Caco-2 (cell line): ENCODE results near the gene C17orf100. TPM values are rescaled to one million over a fixed set of nuclear protein-coding genes. Genes with fewer than 3 reads are reported as not detected.

Source experiments
- BruUV-seq: library from RNA; stranded (reverse); fragments of 400-500 nt; replicated peaks from 2 replicates; lab custom pipeline; 2021; lab: Mats Ljungman, UMichigan
- CTCF ChIA-PET: fragments of 300-600 bp; sonication (Branson Sonifier 250); formaldehyde crosslinking; loops from one replicate; lab custom pipeline; 2022; ENCODE audit warnings: antibody characterized with exemption; lab: Charles Lee
- POLR2A ChIA-PET: fragments of 300-600 bp; sonication (Branson Sonifier 250); formaldehyde crosslinking; loops from one replicate; lab custom pipeline; 2022; ENCODE audit warnings: antibody characterized with exemption; lab: Charles Lee
- DNase-seq, 2 experiments: peaks; one replicate each; pipeline versions ENCODE4 v3.0.0 to v3.0.0-alpha.2; 2020 to 2022
- H3K27me3 ChIP-seq: replicated peaks from 2 replicates; pipeline ENCODE4 v1.6.0; 2011; ENCODE audit warnings: low read length; ENCODE audit not compliant: control insufficient read depth, insufficient read depth
- H3K36me3 ChIP-seq: 2 replicates; pipeline ENCODE4 v1.5.1; 2011; ENCODE audit warnings: low read length; ENCODE audit not compliant: control insufficient read depth, insufficient read depth
- H3K4me1 ChIP-seq: fragments of 250-450 bp; sonication (Bioruptor Pico); 2 replicates; pipeline ENCODE4 v1.5.1; 2020; ENCODE audit warnings: mild to moderate bottlenecking
- H3K4me3 ChIP-seq: 2 replicates; pipeline ENCODE4 v1.5.1; 2011; ENCODE audit warnings: low read depth, mild to moderate bottlenecking, control low read depth, low read length
- H3K9me3 ChIP-seq: fragments of 250-450 bp; sonication (Bioruptor Pico); 2 replicates; pipeline ENCODE4 v1.5.1; 2020; ENCODE audit warnings: mild to moderate bottlenecking, moderate library complexity
- H3K27ac Mint-ChIP-seq: one replicate; pipeline ENCODE4 v1.8.0; 2022; ENCODE audit warnings: mixed read lengths; ENCODE audit not compliant: unreplicated experiment
- H3K27me3 Mint-ChIP-seq: one replicate; pipeline ENCODE4 v1.8.0; 2022; ENCODE audit warnings: mixed read lengths; ENCODE audit not compliant: insufficient read depth, unreplicated experiment
- H3K36me3 Mint-ChIP-seq: one replicate; pipeline ENCODE4 v1.8.0; 2022; ENCODE audit warnings: mild to moderate bottlenecking, mixed read lengths; ENCODE audit not compliant: insufficient read depth, unreplicated experiment
- H3K4me1 Mint-ChIP-seq: one replicate; pipeline ENCODE4 v1.8.0; 2022; ENCODE audit warnings: low read depth, mixed read lengths; ENCODE audit not compliant: unreplicated experiment
- H3K4me3 Mint-ChIP-seq: one replicate; pipeline ENCODE4 v1.8.0; 2022; ENCODE audit warnings: mild to moderate bottlenecking, moderate library complexity, mixed read lengths; ENCODE audit not compliant: unreplicated experiment
- H3K9me3 Mint-ChIP-seq: one replicate; pipeline ENCODE4 v1.8.0; 2022; ENCODE audit warnings: mixed read lengths; ENCODE audit not compliant: unreplicated experiment
- intact Hi-C: fragments of 100-400 bp; cut with micrococcal nuclease; formaldehyde crosslinking; loops from one replicate; pipeline ENCODE4 v1.10.0; 2022; ENCODE audit not compliant: unreplicated experiment
- total RNA-seq: library from RNA; stranded (reverse); gene quantifications from 2 replicates; pipeline ENCODE4 v1.2.3, GENCODE V29; 2022
- TF ChIP-seq, protein P1 (sequence below), 2 experiments: fragments of 200-600 bp in 1 of 2; IDR thresholded peaks; 1 replicate in 1 of 2; 2 replicates in 1 of 2; pipeline versions ENCODE4 v1.5.1 to v1.8.0; 2011 to 2022; ENCODE audit warnings: antibody characterized with exemption in 1 of 2, control low read depth in 1 of 2, inconsistent platforms in 1 of 2, low read depth in 1 of 2, low read length in 1 of 2, mild to moderate bottlenecking in 1 of 2, moderate library complexity in 1 of 2; ENCODE audit not compliant: insufficient read depth in 1 of 2, severe bottlenecking in 1 of 2, unreplicated experiment in 1 of 2

The C17orf100 gene
- total RNA-seq, 1 experiment from 2014 or later, result 3.1 TPM

DNA sequence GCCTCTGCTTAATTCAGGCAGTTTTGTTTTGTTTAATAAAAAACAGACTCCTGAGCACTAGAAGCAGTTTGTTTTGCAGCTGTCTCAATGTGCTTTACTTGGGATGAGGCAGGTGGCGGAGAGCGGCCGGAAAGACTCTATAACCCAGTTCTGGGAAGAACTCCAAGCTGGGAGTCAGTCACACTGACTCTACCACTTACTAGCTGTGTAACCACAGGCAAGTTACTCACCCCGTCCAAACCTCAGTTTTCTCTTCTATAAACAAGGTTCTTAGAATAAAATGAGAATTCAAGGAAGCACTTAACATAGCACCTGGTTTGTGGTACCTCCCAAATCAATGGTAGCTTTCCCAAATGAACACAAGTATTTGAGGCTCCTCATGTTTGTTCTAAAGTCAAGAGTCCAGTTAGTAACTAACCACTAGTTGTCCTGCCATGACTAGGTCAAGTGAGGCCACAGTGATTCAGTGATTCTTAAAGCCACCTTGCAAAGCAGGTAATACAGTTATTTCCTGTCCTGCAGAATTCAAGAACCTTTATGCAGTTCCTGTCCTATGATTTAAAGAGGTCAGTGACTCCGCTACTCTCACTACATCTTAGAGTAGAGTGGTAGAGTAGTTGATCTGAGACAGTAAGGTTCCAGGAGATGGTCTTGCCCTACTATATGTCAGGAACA is 8.0 kb upstream of the C17orf100 start:
- H3K4me3 Mint-ChIP-seq, result no peak overlapping the region
- POLR2A ChIA-PET, result no interaction called here
- intact Hi-C loops, result loop anchor here (5.0 kb wide), 1 partner anchor 171 kb away; no protein-coding TSS in a partner anchor
- no peak overlapping the region for H3K27ac Mint-ChIP-seq
- CTCF ChIA-PET, result no interaction called here
- no peaks in the 10 kb centered on the region for H3K36me3 ChIP-seq
- no peak overlapping the region for H3K4me3 ChIP-seq
- no TSS peak for BruUV-seq
- H3K4me1 Mint-ChIP-seq, result no peaks in the 10 kb centered on the region
- no peaks in the 10 kb centered on the region for H3K9me3 ChIP-seq
- no peaks in the 10 kb centered on the region for H3K27me3 ChIP-seq
- peaks cover 14% of the 10 kb centered on the region for H3K36me3 Mint-ChIP-seq
- no peaks in the 10 kb centered on the region for H3K4me1 ChIP-seq
- no peaks in the 10 kb centered on the region for H3K27me3 Mint-ChIP-seq
- no peak for DNase-seq
- H3K9me3 Mint-ChIP-seq, result no peaks in the 10 kb centered on the region
- TF ChIP-seq, protein P1, sequence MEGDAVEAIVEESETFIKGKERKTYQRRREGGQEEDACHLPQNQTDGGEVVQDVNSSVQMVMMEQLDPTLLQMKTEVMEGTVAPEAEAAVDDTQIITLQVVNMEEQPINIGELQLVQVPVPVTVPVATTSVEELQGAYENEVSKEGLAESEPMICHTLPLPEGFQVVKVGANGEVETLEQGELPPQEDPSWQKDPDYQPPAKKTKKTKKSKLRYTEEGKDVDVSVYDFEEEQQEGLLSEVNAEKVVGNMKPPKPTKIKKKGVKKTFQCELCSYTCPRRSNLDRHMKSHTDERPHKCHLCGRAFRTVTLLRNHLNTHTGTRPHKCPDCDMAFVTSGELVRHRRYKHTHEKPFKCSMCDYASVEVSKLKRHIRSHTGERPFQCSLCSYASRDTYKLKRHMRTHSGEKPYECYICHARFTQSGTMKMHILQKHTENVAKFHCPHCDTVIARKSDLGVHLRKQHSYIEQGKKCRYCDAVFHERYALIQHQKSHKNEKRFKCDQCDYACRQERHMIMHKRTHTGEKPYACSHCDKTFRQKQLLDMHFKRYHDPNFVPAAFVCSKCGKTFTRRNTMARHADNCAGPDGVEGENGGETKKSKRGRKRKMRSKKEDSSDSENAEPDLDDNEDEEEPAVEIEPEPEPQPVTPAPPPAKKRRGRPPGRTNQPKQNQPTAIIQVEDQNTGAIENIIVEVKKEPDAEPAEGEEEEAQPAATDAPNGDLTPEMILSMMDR (IDR thresholded peaks at IDR 0.05; ENCODE audit: insufficient read depth in 1 of 2, low read depth in 1 of 2, low read length in 1 of 2, severe bottlenecking in 1 of 2, unreplicated experiment in 1 of 2), result no peak

DNA sequence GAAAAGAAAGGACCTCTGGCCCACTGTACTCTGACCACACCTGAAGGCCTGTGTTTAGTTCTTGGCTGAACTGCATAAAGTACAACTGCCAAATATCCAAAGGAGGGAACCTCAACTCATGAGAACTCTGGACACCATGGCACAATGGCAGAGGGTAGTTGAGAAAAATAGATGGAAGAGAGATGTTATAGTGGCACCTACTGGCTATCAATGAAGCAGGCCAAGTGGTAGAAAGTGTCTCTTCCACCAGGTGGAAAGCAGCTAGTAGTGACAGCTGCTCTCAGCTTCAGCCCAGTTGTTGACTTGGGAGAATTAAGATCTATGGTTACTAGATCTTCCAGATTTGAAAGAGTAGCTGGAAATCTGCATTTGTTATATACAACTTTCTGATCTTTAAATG is 3.4 kb upstream of the C17orf100 start:
- POLR2A ChIA-PET, result no interaction called here
- no TSS peak for BruUV-seq
- no peak overlapping the region for H3K4me3 Mint-ChIP-seq
- Histone ChIP-seq H3K9me3 (no peaks in the 10 kb centered on the region), H3K36me3 (no peaks in the 10 kb centered on the region), H3K4me3 (no peak overlapping the region), H3K27me3 (no peaks in the 10 kb centered on the region), H3K4me1 (no peaks in the 10 kb centered on the region; the same call in 1 of the 2 replicates)
- no peaks in the 10 kb centered on the region for H3K9me3 Mint-ChIP-seq
- peaks cover under 1% of the 10 kb centered on the region for H3K4me1 Mint-ChIP-seq
- DNase-seq, result no peak
- H3K27ac Mint-ChIP-seq, result no peak overlapping the region
- TF ChIP-seq, protein P1 (IDR thresholded peaks at IDR 0.05; ENCODE audit: insufficient read depth in 1 of 2, low read depth in 1 of 2, low read length in 1 of 2, severe bottlenecking in 1 of 2, unreplicated experiment in 1 of 2), result peak in 1 of 2 experiments; percentile 17
- intact Hi-C loops, result no loop called here
- CTCF ChIA-PET, result interaction anchor here (0.6 to 0.9 kb wide), 3 partner anchors 8 to 195 kb away, joined by 3 to 5 read pairs (median 3); partner anchors contain the start of gene KIAA0753
- peaks cover 14% of the 10 kb centered on the region for H3K36me3 Mint-ChIP-seq
- no peaks in the 10 kb centered on the region for H3K27me3 Mint-ChIP-seq

DNA sequence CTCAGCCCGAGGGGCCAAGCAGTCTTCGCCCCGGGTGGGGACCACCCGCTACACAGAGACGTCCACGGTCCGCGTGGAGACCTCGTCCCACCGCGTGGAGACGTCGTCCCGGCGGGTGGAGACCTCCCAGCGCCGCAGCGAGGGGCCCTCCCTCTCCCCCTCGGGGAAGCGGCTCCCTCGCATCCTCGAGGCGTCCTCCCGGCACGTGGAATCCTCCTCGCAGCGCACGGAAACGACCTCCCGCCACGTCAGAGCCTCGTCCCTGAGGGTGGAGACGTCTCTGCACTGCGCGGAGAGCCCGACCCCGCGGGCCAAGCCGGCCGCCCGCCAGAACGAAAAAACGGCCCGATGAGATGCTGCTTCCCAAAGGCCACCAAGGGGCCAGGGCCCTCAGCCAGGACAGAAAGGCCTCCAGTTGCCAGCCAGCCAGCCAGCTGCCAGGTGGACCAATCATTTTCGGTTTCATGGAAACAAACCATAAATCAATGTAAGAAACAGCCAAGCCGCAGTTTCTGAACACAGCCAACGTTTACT is 424 bp downstream of the C17orf100 start:
- DNase-seq, result peak in 1 of 2 experiments; percentile 42
- intact Hi-C loops, result loop anchor here (1.0 kb wide), 1 partner anchor 11 kb away; the partner anchor contains the start of gene TXNDC17
- H3K4me3 Mint-ChIP-seq, result peak overlapping the region; percentile 85
- no peak overlapping the region for H3K27ac Mint-ChIP-seq
- Histone ChIP-seq H3K9me3 (no peaks in the 10 kb centered on the region), H3K4me1 (no peaks in the 10 kb centered on the region; the same call in 1 of the 2 replicates), H3K36me3 (no peaks in the 10 kb centered on the region), H3K27me3 (no peaks in the 10 kb centered on the region), H3K4me3 (peak overlapping the region; percentile 84)
- peaks cover 12% of the 10 kb centered on the region for H3K36me3 Mint-ChIP-seq
- CTCF ChIA-PET, result no interaction called here
- BruUV-seq, result no TSS peak
- POLR2A ChIA-PET, result interaction anchor here (1.4 kb wide), 1 partner anchor 11 kb away, joined by 6 read pairs; the partner anchor contains the start of gene TXNDC17
- peaks cover 10% of the 10 kb centered on the region for H3K4me1 Mint-ChIP-seq
- H3K9me3 Mint-ChIP-seq, result no peaks in the 10 kb centered on the region
- TF ChIP-seq, protein P1 (IDR thresholded peaks at IDR 0.05; ENCODE audit: insufficient read depth in 1 of 2, low read depth in 1 of 2, low read length in 1 of 2, severe bottlenecking in 1 of 2, unreplicated experiment in 1 of 2), result no peak
- H3K27me3 Mint-ChIP-seq, result no peaks in the 10 kb centered on the region
